Myocyte (in vitro differentiated cells): ENCODE measurements around the gene TNFAIP8. TPM values are rescaled to one million over a fixed set of nuclear protein-coding genes. Genes with fewer than 3 reads are reported as not detected.

ENCODE experiments used
- DNase-seq: peaks from one replicate; pipeline ENCODE4 v3.0.0-alpha.2; 2012; ENCODE audit warnings: low read depth
- total RNA-seq: library from RNA; depleted of rRNA; stranded (reverse); fragments of >200 nt; gene quantifications from 2 replicates; pipeline ENCODE4 v1.2.3, GENCODE V29; 2014

The TNFAIP8 gene
- total RNA-seq, 1 donor from 2014 or later: 25.6 TPM

GRCh38 chr5:119366540-119366881, 10.7 kb downstream of the TNFAIP8 start:
- no peak for DNase-seq

DNA sequence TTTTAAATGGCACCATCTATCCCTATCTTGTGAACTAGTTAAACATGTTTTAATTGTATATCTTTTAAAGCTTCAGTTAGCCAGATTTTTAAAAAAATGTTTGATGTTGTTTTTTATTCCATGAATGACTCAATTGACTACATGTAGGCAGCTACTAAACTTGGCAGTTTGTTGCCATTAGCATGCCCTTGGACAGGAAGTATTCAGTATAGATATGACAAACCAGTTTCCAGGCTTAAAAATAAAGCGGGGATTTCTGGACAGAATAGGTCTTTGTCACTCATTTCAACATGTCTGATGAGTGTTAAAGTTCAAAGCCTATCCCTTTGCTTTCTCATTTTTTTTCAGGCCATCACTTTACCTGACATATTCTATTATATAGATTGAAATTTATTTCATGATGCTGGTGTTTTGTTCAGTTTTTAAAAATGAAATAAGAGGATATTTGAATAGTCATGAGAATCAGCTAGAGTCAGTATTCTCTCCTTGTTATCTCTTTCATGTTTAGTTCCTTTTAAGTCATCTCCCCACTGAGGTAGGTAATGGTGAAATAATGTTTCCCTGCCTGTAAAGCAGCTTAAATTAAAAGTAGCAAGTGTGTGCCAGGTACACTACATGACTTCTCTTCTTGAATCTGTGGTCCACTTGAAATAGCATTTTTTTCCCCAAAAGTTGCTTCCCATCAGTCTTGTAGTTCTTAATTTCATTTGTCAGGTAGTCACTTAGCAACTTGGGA, 11.9 kb downstream of the TNFAIP8 start:
- DNase-seq: no peak

GRCh38 chr5:119368238-119368630, 12.4 kb downstream of the TNFAIP8 start:
- DNase-seq: no peak

GRCh38 chr5:119370486-119370885, 14.7 kb downstream of the TNFAIP8 start:
- DNase-seq: no peak

DNA sequence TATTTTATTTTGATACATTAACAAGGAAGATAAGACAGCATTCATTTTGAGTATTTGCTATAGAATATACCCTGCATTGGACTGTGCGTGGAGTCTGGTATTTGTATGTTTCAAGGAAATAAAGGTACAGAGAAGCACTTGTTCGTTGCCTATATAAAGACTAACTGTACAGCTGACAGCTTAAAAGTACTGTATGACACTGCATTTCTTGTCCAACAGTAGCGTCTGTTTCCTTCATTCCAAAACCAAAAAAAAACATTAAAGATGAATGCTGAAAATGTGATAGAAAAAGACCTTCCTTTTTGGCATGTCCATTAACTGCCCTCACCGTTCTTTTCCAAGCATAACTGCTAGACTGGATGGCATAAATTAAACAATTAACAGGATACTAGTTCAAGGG, 15.3 kb downstream of the TNFAIP8 start:
- DNase-seq: no peak

- no peak for DNase-seq
These were observed 17.6 kb downstream of the TNFAIP8 start for GRCh38 chr5:119373449-119373858.

- DNase-seq: no peak
These were observed 19.1 kb downstream of the TNFAIP8 start for GRCh38 chr5:119374901-119375300.

GRCh38 chr5:119377066-119377465, 21.2 kb downstream of the TNFAIP8 start:
- DNase-seq: no peak

DNA sequence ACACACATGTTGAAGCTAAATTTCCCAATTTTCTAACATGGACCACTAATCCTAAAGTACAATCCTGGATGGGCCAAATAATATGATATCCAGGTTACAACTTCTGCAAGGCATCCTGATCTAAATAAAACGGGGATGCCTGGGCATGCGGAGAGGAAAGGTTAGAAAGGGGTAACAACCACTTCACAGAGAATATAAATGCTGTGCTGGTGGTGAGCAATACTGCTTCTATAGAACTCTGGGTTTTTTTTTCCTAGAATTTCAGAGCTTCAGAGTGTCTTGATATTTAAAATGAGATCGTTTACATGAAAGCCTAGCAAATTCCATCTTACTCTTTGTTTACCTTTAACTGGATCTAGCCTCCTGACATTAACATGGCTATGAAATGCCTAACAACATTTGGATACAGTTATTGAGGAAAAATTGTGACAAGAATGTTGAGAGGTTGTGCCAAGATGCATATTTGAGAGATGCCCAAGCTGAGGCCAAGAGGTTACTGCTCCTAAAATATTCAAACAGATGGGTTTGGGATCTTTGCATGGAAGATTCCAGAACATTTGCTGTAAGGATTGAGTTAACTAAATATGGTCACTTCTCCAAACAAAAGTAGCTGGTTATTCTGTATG, 22.4 kb downstream of the TNFAIP8 start:
- DNase-seq: no peak

GRCh38 chr5:119379096-119379495, 23.3 kb downstream of the TNFAIP8 start:
- no peak for DNase-seq

DNA sequence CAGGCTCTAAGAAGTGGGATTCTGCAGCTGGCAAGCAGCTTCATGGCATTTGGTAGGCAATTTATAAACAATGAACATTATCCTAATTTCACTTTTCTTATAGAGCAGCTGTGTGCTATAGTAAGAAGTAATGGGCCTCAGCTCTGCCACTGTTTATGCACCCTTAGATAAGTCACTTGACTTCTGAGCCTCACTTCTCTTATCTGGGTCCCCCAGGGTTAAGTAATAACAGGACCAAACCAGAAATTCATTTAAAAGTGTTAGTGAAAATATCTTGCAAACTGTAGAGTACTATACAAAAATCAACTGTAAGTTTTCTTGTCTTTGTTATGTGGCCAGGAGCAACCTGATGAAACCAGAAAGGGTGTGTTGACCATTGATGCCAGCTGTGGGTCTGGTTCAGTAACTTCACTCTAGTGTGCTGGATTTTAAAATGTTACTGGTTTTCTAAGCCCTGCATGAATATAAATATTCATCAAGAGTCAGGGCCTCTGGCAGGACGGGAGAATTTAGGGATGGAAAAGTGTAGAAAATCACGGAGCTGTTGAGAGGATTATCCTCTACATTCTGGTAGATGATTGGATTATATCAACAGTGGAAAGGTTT, 24.2 kb downstream of the TNFAIP8 start:
- DNase-seq: no peak

GRCh38 chr5:119382169-119382568, 26.4 kb downstream of the TNFAIP8 start:
- no peak for DNase-seq

DNA sequence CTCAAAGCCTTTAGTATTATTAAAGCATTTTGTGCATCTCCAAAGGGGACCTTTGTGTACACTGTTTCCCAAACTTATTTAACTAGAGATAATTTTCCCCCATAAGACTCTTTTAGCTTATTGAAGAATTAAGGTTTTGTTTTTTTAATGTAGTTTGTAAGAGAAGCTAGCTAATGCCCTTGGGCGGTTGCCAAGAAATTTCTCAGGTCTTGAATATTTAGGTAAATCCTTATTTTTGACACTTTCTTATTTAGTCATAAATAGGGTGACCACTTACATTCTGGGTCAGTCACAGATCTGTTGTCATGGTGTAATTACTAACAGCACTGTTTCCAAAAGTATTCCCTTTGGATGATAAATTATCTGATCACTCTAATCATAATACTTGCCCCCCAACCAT, 27.2 kb downstream of the TNFAIP8 start:
- no peak for DNase-seq

GRCh38 chr5:119385136-119385535, 29.3 kb downstream of the TNFAIP8 start:
- no peak for DNase-seq

DNA sequence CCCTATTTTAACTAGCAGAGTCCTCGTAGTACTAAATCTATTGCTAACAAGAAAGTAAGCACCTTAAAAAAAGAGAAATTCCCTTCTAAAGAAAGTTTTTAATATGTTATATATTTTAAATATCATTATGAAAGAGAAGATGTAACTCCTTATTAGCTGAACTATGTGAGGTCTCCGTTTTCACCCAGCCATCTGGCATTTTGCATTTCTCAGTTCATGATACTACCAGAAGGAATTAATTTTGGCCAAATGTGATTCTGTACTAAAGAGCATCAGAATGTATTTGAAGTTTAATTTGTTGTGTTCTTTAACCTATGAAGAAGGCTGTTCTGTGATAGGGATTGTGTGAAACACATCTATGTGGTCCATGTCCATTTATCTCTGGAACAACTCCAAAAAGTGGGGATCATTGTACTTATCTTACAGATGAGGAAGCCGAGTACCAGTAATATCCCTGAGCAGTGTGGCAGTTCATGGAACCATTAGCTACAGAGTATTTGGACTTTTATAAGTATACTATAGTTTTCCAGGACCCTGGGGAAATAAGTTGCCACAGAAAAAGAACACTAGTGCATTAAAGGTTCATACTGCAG, 29.8 kb downstream of the TNFAIP8 start:
- DNase-seq: no peak

DNA sequence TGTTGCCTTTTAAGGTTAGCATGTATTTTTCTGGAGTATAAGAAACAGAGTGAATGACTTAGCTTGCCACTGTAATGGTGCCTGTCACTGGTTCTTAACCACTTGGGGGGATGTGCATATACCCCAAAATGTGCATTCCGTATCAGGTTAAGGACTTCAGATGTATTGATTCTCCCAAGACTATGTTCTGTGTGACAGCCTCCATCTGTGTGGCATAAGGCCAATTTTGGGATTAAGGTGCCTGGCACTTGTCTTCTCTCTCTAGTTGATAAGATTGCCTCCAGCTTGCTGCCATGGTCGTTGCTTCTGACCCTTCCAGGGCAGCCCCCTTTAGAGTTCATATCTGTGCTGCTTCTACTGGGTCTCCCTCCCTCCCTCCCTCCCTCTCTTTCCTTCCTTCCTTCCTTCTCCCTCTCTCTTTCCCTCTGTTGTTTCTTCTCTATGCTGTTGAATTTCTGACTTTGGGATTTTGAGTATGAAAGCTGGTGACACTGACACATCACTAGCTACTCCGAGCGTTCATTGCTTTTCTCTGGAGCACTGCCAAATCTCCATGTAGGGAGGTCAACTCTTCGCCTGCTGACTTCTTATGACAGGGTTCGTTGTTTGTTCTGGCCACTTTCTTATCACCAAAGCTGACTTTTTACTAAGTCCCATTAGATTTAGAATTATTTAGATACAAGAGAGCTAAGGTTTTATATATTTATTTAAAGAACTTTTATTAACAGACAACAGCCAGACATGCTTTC, 31.0 kb downstream of the TNFAIP8 start:
- DNase-seq: no peak

- no peak for DNase-seq
These were observed 32.3 kb downstream of the TNFAIP8 start for GRCh38 chr5:119387945-119388618.

- DNase-seq: no peak
These were observed 32.9 kb downstream of the TNFAIP8 start for GRCh38 chr5:119388619-119389190.

DNA sequence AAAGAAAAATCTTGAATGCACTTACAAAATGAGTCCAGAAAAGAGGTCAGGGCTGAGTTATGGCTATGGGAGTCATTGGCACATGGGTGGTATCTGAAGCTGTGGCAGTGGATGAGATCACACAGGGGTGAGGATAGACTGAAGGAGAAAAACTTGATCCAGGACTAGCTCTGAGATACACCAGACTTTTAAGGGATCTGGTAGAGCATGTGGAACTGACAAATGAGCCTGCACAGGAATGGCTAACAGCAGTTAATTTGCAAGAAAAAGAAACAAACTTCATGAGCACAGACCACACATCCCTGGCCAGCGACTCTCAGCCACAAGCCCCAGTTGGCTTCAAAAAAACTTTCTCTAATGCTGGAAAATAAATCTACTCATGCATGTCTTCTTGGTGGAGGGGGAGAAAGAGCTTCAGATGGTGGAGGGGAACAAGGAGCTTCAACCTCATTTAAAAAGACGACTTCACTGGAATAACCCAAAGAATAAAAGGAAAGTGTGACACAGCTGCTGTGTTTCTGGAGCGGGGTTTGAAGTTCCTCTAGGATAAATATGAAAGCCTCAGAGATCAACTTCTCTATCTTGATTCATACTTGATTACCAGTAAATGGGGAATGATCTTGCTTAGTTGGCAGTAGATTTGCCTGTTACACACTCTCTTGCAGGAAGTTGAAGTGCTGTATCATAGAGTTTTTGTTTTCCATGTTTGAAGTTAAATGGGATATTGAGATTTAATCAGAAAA, 33.6 kb downstream of the TNFAIP8 start:
- no peak for DNase-seq

DNA sequence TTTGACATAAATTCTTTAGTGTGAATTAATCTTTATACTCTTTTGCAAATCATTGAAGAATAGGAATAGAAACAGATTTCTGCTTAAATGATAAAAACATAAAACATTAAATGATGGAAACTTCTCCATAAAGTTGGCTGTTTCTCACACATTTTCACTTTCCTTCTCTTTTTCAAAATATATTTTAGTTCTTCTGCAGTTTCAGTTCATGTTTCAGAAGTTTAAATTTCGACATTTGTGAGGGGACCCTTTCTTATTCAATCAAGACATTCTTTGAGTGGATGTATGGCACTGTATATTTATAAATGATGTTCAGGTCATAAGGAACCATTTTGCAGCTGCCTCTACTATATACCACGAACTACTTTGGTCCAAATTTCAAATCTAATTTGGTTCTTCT, 34.6 kb downstream of the TNFAIP8 start:
- no peak for DNase-seq
